GM18507 (cell line): Measurements from ENCODE around the gene TMPRSS3.
A peak's percentile ranks its signal among the peaks of the same experiment; 100 is the strongest.

Source experiments
- DNase-seq: peaks from one replicate; pipeline ENCODE4 v3.0.0; 2011; ENCODE audit warnings: low read depth; ENCODE audit not compliant: insufficient read length; ENCODE audit errors: extremely low spot score
- FAIRE-seq: peaks from 2 replicates; lab custom pipeline; 2011; peaks lifted over from hg19 to GRCh38; lab: Jason Lieb, UNC

The TMPRSS3 gene

DNA sequence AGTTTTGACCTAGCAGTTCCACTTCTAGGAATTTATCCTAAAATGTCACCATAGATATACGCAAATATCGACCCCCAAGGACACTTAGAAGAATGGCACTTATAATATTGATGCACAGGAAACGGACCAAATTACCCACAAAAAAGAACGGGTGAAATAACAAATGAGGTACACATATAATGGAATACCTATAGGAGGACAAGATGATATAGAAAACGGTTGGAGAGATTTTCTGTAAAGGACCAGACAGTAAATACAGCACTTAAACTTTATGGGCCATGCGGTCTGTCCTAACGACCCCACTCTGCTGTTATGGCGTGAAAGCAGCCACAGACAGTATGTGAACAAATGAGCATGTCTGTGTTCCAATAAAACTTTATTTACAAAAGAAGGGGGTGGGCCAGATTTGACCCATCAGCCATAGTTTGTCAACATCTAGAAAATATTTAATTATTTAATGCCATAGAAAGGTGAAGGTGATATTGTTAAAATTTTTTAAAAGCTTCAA is 2.4 kb downstream of the TMPRSS3 start:
- DNase-seq (no peak), FAIRE-seq (no peak)

DNA sequence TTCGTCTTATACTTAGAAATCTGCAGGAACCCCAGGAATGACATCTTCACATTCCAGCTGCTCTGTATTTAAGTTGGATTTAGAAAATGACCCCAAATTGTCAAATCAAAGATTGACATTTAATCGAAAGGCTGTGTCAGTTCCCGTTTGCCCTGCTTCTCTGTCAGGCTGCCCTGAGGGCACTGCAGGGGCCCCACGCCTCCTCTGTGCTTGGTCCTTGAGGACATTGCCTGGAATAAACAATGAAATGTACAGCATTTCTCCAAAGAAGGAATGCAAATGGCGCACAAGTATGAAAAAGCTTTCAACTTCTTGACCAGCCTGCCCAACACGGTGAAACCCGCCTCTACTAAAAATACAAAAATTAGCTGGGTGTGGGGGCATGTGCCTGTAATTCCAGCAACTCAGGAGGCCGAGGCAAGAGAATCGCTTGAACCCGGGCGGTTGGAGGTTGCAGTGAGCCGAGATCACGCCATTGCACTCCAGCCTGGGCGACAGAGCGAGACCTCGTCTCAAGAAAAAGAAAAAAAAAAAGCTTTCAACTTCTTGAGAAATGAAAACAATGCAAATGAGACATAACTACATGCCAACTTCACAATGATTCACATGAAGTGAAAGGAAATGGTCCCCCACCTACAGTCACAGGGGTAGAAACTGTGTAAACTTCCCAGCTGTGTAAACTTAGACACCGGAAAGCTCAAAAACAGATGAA is 3.0 kb downstream of the TMPRSS3 start:
- DNase-seq (peak; percentile 44), FAIRE-seq (peak; percentile 73)

DNA sequence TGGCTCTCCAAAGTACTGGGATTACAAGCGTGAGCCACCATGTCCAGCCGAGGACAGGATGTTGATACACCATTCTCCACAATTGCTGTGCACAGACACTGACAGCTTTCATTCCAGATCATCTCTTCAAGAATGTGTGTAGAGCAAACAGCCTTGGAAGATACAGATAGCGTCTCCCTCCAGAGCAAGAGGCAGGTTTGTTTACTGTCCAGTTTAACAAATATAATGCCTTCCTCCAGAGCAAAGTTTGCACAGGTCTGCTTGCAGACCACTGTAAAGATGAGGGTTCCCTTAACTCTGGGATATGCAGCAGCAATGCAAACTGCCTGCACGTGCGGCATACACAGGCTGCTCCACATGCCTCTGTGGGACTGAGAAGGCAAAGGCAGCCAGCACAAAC is 4.6 kb downstream of the TMPRSS3 start:
- FAIRE-seq: no peak
- no peak for DNase-seq

DNA sequence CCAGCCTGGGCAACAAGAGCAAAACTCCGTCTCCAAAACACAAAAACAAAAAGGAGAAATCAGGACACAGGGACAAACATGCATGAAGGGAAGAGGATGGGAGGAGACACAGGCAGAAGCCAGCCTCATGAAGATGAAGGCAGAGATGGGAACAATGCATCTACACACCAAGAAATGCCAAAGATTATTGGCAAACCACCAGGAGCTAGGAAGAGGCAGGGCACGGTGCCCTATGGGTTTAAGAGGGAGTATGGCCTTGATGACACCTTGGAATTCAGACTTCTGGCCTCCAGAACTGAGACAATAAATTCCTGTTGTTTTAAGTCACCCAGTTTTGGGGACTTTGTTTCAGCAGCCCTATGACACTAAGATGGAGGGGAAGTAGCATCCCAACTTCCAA is 5.2 kb downstream of the TMPRSS3 start:
- FAIRE-seq: no peak
- no peak for DNase-seq

DNA sequence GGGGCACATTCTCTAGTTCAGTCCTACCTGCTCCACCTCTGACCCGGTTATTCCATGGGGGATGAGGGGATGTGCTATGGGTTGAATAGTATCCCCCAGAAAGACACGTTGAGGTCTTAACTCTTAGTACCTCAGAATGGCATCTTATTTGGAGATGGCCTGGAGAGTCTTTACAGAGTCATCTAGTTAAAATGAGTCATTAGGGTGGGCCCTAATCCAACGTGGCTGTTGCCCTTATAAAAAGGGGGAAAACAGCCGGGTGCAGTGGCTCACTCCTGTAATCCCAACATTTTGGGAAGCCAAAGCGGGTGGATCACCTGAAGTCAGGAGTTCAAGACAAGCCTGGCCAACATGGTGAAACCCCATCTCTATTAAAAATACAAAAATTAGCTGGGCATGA is 5.7 kb downstream of the TMPRSS3 start:
- FAIRE-seq: no peak

DNA sequence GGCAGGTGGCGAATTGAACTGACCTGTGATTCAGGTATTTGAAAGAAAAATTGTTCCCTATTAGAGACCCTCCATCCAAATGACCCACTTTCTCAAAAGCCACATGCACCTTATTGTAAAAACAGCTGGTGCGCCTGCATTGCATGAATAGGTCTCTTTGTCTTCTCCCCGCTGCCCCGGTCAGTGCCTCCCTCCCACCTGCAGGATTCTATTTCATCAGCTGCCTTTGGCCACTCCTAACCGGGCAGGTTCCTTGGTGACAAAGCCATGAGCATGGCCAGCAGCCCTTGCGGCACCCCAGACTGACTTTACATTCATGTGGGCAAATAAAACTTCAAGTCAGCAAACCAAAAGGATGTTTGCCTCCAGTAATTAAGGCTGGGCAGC is 6.4 kb downstream of the TMPRSS3 start:
- DNase-seq (no peak), FAIRE-seq (no peak)

More for the DNA sequence above, 5.7 kb downstream of the TMPRSS3 start:
- no peak for DNase-seq

DNA sequence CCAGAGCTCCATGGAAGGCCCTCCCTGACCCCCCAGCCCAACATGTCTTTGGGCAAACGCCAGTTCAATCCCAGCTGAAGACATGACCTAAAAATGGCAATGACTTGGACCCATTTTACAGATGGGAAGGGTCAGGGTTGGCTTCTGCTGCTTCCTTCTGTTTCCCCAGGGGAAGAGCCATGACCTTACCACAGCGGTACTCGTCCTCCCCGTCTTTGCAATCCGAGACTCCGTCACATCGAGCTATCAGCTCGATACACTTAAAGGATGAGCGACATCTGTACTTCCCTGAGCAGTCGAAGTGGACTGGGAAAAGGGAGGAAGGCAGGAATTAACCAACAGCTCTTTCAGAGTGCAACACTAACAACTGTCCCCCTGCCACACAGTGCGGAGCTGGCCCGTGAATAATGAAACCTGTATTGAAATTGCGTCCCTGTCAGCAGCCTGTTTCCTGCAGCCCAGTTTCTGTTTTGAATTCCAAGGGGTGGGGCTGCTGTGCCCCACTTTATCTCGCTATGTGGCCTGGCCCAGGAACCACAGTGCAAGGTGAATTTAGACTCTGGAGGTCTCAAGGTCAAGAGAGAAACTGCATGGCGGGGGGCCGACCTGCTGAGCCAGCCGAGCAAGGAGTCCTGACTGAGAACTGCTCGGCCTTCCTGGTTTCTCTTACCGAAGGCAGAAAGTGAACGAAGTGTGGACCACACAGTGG is 7.0 kb downstream of the TMPRSS3 start:
- DNase-seq: no peak
- no peak for FAIRE-seq

DNA sequence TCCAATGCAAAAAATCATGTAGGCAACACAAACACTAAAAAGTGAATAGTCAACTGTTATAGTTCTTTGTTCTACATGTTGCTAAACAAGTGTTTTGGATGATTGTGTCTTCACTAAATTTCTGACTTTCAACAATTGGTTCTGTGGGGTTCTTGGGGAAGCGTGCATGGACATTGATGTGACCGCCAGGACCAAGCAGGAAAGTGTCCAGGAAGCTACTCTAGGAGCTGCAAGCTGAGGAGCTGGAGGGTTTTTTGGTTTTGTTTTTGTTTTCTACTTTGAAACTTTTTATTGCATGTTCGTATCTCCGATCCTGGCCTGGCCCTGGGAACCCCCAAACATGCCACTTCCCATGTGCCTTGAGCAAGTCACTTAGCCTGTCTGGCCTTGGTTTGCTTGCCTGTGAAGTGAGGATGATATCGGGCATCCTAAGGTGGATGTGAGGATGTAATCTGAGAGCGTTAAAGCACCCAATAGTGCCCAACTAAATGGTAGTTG is 8.0 kb downstream of the TMPRSS3 start:
- no peak for FAIRE-seq
- DNase-seq: no peak

DNA sequence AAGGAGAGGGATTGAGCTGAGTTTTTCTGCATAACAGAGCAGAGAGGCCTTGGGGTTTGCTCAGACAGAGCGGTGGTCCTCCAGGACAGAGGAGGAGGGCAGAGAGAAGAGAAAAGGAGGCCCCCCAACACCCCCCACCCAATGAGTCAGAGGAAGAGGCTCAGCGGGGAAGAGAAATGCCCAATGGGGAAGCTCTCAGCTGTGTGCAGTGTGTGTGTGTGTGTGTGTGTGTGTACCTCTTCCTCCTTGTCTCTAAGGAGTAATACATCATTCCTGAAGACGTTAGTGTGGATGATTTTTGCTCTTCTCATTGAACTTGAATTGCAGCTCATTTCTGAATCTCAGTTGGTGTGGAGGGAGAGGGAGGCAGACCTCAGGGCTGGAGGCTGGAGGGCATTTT is 8.7 kb downstream of the TMPRSS3 start:
- no peak for FAIRE-seq
- no peak for DNase-seq

DNA sequence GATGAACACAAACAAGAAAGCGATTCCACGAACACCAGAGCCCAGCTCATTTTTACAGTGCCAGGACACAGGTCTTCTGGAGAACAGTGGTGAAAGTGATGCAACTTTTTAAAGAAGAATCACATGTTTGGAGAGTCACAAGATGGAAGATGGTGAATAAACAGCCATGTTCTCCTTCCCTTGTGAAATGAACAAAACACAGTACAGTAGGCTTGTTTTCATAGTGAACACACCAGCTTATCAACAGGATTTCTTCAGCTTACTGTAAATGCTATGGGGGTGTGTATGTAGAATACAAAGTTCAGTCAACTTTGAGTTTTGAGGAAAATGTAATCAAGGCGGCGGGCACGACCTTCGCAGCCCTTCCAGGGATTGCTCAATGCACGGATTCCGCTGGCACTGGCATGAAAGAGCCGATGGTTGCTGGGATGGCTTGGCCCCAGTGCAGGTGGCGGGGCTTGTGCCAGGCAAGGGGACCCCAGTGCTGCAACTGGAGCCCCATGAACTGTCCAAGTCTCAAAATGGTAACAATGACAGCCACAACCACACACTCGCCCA is 9.7 kb downstream of the TMPRSS3 start:
- DNase-seq: no peak
- FAIRE-seq: no peak

DNA sequence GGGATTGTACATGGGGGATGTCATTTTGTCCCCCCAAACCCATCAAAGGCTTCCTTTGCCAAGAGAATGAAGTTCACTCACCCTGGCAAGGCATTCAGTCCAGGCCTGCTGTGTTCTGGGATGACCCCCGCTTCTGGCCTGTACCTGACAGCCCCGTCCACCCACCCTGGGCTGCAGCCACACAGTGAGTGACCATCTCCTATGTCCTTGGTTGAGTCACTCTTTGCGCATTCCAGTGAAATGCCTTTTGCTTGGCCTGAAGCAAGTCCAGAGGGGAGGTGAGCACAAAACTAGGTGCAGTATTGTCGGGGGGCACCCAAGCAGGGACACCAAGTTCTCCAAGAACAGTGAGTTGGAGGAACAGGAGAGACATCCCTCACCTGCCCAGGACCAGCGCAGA is 10.2 kb downstream of the TMPRSS3 start:
- no peak for DNase-seq
- no peak for FAIRE-seq

DNA sequence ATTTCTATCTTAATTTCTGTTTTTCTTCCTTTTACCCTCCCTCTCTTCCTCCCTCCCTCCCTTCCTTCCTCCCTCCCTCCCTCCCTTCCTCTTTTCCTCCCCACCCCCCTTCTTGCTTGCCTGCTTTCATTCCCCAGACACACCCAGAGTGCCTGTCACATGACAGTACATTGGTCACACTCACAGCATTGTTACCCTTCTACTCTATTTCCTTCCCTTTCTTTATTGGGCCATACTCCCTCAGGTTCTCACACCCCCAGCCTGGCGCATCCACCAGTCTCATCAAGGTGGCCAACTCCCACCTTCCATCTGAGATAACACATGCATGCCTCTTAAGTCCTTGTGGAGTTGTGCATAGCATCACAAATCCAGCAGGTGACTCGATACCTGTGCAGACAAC is 10.9 kb downstream of the TMPRSS3 start:
- no peak for FAIRE-seq
- no peak for DNase-seq

DNA sequence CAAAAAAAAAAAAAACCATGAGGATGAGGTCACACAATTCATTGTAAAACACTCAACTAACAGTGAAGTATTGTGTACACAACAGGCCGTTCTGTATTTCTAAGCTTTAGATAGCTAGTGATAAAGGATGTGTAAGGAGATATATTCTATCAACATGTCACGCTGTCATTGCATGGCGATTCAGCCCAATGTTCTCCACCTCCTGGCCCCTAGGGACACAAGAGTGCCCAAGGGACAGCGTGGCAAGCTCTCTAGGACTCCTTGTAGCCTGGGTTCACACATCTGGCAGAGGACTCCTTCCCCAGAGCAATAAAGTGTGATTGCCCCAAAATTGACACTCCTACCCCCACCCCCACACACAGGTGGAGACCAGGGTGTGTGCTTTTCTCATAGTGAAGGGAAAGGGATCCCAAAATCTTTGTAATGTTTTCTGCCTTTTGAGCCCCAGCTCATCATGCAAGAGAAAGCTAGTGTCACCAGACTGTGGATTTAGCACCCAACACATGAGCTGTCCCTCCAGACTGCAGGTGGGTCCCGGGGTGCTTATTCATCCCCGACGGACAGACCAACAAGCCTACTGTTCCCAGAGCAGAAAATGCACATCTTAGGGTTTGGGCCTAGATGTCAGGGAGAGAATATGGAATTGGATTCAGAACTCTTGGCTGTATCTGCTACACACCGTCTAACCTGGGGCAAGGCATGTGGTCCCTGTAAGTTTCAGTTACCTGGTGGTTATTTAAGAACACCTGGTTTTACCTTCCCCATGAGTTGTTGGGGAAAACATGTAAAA is 11.5 kb downstream of the TMPRSS3 start:
- no peak for FAIRE-seq
- DNase-seq: no peak

DNA sequence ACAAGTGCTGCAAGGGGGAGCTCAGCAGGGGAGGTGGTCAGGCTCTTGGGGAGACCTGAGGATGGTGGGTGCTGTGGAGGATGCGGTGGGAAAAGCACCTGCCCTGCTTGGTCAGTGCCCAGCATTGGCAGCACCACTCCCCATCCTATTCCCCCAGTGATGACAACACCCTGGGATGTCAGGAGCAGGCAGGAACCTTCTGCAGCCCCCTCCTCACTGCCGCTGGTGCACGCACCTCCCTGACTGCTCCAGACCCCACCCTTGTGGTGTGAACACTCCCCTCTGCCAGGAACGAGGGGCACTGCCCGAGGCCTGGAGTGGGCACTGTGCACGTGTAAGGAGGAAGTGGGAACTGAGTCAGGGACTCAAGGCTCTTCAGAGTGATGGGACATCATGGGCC is 12.5 kb downstream of the TMPRSS3 start:
- FAIRE-seq: no peak
- no peak for DNase-seq

DNA sequence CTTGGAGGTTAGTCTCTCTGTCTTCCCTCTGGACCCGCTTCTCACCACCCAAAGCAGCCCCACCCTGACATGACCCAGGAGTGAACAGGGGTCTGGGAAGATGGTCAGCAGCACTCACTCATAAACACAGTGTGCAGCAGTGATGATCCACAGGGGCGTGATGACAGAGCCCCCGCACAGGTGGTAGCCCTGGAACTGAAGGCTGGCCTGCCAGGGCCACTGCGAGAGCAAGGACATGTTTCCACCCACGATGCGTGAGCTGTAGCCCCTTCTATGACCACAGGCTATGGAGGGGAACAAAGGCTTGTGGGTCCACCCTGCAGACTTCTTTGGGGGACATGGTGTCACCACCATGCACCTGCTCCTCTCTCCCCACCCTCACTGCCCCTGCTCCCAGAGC is 12.9 kb downstream of the TMPRSS3 start:
- FAIRE-seq (no peak), DNase-seq (no peak)

DNA sequence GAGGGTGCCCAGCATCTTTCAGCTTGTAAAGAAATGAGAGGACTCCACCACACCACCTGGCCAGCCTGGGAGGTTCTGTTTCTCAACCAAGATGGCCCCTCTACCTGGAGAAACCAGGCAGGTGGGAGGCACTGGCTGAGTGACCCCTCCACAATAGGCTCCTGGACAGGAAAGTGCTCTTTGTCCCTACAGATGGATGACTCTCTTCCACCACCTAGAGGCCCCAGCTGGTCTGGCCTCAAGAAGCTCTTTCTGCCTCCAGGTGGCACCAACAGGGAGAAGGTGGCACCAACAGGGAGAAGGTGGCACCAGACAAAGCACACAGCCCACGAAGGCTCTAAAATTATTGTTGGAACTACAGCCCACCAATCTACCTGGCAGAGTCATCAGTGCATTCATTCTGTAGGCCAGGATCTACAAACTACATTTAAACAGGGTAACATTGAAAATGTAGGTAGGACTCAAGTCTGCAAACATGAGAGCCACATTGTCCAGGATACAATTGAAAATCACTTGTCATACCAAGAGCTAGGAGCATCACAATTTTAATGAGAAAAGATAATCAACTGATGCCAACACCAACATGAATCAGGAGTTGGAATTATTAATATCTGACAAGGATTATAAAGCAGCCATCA is 14.4 kb downstream of the TMPRSS3 start:
- no peak for DNase-seq
- FAIRE-seq: peak; percentile 44

DNA sequence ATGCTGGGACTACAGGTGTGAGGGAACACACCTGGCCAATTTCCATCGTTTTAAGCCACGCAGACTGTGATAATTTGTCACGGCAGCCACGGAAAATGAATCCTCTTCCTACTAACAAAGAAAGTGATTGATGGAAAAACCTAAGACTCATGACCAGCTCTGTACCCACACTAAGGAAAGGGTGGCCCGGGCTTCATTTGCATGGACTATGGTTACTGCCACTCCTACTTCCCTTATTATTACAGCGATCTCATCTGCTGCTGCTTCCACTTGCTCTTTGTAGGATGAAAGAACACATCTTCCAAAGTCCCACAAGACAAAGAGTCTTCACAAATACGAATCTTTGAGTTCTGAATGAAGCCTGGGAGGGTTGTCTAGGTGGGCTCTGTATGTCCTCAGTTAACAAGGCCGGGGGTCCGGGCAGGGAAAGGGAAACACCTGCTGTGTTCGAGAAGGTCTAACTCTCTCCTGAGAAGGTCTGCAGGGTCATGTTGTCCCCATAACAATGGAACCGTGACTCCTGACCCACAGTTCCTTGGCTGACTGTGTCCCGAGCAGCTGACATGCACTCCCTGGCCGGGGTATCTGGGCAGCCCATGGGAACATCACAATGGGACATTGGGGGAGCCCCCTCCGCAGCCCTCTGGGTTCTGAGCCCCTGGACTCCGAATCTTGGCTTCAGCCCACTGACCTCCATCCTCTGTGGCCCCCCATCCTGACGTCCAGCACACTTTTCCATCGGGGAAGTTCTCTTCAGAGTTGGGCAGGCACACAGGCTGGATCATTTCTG is 16.2 kb downstream of the TMPRSS3 start:
- no peak for DNase-seq
- FAIRE-seq: no peak

DNA sequence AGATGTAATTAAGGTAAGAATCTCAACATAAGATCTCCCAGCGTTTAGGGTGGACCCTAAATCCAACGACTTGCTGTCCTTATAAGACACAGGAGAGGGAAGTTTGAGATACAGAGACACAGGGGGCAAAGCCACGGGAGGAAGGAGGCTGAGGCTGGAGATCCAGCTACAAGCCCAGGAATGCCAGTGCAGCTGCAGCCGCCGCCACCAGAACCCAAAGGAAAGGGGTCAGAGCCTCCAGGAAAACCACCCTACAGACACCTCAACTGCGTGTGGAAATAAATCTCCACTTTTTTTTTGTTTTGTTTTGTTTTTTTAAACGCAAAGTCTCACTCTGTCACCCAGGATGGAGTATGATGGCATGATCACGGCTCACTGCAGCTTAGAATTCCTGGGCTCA is 17.4 kb downstream of the TMPRSS3 start:
- DNase-seq (no peak), FAIRE-seq (no peak)

DNA sequence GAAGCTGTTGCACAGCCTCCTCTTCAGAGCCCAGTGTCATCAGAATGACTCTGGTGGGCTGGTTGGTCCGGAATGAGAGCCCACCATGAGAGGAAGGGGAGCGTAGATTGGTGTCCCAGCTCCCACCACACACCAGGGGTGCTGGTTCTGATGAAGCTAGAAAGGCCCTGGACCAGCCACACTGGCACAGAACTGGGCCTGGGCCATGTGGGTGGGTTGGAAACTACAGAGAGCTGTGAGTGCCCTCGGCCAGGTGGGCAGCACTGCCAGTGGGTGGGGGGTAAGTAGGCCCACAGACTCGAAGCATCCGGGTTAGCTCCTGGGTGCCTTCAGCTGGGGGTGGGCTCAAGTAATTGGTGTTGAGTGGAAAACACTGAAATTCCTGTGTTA is 17.9 kb downstream of the TMPRSS3 start:
- no peak for DNase-seq
- FAIRE-seq: no peak
